Fibroblast of the aortic adventitia (primary cell): Measurements from ENCODE around the gene ATRNL1. TPM values are rescaled to one million over a fixed set of nuclear protein-coding genes. Genes with fewer than 3 reads are reported as not detected.

Experiments
- DNase-seq: peaks from one replicate; pipeline ENCODE4 v3.0.0-alpha.2; 2010; ENCODE audit warnings: low read depth
- H3K4me3 ChIP-seq: 2 replicates; pipeline ENCODE4 v1.5.1; 2011; ENCODE audit warnings: low read depth, mild to moderate bottlenecking, control low read depth, low read length, moderate library complexity
- total RNA-seq: library from RNA; depleted of rRNA; stranded (reverse); fragments of >200 nt; gene quantifications from 2 replicates; pipeline ENCODE4 v1.2.3, GENCODE V29; 2012; ENCODE audit warnings: low replicate concordance
- TF ChIP-seq, protein P1 (sequence below): IDR thresholded peaks from 2 replicates; pipeline ENCODE4 v1.5.1; 2011; ENCODE audit warnings: mild to moderate bottlenecking, low read length, control low read depth, inconsistent platforms; ENCODE audit not compliant: insufficient read depth

The ATRNL1 gene
- total RNA-seq, 1 donor = 1.9 TPM

GRCh38 chr10:115558252-115558651 is 465.1 kb downstream of the ATRNL1 start:
- H3K4me3 ChIP-seq = no peak overlapping the region
- TF ChIP-seq, protein P1, sequence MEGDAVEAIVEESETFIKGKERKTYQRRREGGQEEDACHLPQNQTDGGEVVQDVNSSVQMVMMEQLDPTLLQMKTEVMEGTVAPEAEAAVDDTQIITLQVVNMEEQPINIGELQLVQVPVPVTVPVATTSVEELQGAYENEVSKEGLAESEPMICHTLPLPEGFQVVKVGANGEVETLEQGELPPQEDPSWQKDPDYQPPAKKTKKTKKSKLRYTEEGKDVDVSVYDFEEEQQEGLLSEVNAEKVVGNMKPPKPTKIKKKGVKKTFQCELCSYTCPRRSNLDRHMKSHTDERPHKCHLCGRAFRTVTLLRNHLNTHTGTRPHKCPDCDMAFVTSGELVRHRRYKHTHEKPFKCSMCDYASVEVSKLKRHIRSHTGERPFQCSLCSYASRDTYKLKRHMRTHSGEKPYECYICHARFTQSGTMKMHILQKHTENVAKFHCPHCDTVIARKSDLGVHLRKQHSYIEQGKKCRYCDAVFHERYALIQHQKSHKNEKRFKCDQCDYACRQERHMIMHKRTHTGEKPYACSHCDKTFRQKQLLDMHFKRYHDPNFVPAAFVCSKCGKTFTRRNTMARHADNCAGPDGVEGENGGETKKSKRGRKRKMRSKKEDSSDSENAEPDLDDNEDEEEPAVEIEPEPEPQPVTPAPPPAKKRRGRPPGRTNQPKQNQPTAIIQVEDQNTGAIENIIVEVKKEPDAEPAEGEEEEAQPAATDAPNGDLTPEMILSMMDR = no peak
- DNase-seq = no peak

- no peak overlapping the region for H3K4me3 ChIP-seq
- no peak for DNase-seq
- TF ChIP-seq, protein P1 = no peak
These were observed 473.7 kb downstream of the ATRNL1 start for GRCh38 chr10:115566867-115567266.

- DNase-seq = no peak
- TF ChIP-seq, protein P1 = no peak
- H3K4me3 ChIP-seq = no peak overlapping the region
These were observed 479.7 kb downstream of the ATRNL1 start for GRCh38 chr10:115572740-115573455.

- DNase-seq = no peak
- TF ChIP-seq, protein P1 = no peak
- no peak overlapping the region for H3K4me3 ChIP-seq
These were observed 487.1 kb downstream of the ATRNL1 start for GRCh38 chr10:115580239-115580638.

- H3K4me3 ChIP-seq = no peak overlapping the region
- TF ChIP-seq, protein P1 = no peak
- DNase-seq = no peak
These were observed 499.9 kb downstream of the ATRNL1 start for GRCh38 chr10:115593060-115593459.

DNA sequence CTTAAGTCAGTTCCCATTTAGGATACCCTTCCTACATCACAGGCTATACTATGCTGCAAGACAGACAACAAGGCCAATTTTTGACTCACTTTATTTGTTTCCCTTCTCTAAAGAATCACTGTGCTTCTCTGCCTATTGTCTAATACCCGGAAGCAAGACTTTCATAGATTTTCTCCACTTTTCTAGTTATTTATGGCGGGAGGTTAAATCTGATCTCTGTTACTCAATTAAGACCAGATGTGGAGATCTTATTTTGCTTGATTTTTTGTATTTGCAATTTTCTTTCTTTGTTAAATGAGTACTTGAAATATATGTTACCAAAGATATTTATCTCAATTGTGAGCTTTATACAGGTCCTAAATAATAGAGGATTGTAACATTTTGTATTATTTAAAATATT is 511.5 kb downstream of the ATRNL1 start:
- TF ChIP-seq, protein P1 = no peak
- DNase-seq = no peak
- H3K4me3 ChIP-seq = no peak overlapping the region

DNA sequence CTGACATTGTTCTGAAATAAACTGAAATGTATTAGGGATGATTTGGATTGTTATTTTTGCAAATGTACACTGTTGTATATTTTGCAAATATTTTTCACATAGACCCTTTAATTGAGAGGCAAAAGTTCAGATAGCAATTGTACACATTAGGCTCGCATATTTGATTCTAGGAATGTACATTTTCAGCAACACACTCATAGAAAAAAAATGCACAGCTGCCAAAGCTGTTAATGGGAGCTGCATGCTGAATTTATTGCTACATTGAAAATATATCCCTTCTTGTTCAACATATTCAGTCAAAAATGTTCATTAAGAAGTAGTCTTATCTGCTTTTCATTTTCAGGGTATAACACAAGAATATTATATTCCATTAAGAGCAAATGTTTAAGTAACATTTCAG is 512.9 kb downstream of the ATRNL1 start:
- DNase-seq = no peak
- H3K4me3 ChIP-seq = no peak overlapping the region
- TF ChIP-seq, protein P1 = no peak
